Activated T-cell treated with anti-CD3 and anti-CD28 coated beads for 48 hours (primary cell): ENCODE data around the gene ATRN.

Experiments used
- DNase-seq: peaks from one replicate; pipeline ENCODE4 v3.0.0-alpha.2; 2020; ENCODE audit warnings: low read depth

ATRN gene

DNA sequence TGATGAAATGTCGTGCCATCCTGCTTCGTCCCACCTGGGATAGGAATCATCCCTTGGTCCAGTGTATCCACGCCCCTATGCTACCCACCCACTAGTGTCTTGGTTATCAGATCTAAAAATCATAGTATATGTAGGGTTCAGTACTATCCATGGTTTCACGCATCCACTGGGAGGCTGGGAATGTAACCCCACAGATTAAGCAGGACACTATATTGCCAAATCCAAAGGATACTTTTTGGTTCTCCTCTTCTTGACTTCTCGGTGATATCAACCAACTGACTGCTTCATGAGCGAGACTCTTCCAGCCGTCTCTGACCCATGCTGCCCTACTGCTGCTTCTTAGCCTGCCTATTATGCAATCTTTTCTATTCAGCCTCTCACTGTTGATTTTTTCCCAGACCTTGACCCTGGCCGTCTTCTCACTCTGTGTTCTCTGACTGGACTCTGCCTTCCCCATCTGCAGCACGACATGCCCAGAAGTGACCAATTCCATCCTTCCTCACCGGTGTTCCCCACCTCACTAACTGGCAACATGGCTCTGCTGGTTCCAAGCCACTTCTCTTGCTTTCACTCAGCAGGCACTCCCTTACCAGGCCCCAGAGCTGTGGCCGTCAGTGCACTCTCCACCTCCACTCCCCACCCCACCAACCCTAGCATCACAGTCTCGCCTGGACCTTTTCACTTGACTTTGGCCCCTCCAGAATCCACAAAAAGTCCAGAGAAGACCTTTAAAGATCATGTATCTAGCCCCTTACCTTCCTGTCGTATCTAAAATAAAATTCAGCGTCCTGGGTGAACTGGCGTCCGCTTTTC is 157.9 kb downstream of the ATRN start:
- no peak for DNase-seq

DNA sequence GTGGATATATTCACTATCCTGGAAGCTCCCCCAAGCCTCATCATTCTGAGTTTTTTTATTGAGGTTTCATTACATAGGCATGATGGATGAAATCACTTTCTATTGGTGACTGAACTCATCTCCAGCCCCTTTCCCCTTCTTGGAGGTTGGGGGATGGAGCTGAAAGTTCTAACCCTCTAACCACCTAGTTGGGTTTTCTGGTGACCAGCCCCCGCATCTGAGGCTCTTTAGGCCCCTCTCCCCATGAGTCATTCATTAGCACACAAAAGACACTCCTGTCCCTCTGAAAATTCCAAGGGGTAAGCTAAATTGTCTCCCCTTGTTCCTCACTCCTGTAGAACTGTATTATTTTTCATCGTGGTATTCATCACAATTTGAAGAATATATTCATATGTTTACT is 159.1 kb downstream of the ATRN start:
- DNase-seq = no peak

DNA sequence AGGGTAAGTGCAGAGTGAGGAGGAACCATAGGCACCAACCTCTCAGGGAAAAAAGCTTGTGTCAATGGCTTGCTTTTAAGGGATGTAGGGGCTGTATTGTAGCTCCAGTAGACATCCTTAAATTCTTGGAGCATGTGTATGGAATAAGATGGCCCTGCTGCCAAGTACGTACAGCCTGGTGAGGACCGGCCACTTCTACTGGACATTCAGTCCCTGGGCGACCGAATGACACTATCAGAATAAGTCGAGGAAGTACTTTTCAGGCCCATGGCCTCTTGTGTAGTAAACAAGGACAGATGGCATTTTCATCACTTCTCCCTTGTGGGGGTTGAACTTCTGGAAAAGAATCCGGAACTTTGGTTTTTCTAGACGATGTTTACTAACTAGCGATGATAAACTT is 159.6 kb downstream of the ATRN start:
- DNase-seq = no peak

DNA sequence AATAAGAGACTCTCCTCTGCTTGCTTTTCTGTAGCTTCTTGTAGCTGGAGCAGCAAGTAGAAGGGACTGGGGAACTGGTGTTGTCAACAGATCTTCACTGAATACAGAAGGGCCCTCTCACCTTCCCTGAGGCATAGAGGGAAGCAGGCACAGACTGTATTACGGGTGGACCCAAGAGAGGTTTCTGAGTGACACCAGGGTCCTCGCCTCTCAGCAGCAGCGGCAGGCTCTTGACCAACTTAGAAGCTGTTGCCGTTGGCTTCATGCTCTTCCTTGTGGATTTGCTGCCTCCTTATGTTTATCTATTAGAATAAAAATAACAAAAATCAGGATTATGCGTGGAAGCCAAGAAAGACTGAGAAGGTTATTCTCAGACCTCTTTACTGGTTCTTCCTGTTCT is 160.7 kb downstream of the ATRN start:
- no peak for DNase-seq

DNA sequence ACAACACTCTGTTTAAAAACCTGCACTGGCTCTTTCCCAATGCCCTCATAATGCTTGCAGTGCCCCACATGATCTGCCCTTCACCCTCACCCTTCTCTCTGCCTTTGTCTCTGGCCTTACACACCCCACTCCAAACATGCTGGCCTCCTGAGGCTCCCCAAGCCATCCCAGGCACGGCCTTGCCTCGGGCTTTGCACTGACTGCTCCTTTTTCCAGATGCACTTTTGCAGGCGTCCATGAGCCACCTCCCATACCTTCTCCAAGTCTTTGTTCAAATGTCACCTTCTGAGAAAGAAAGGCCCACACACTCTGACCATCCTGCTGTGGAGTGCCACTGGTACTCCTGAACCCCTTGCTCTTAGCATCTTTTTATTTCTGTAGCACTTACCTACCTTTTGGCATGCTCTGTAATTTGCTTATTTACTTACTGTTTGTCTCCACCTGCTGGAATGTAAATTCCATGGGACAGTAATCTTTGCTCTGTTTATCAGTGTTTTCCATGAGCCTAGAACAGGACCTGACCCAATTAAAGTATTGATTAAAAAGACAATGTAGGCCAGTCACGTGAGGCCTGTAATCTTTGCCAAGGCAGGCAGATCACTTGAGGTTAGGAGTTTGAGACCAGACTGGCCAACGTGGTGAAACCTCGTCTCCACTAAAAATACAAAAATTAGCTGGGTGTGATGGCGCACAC is 161.6 kb downstream of the ATRN start:
- no peak for DNase-seq

DNA sequence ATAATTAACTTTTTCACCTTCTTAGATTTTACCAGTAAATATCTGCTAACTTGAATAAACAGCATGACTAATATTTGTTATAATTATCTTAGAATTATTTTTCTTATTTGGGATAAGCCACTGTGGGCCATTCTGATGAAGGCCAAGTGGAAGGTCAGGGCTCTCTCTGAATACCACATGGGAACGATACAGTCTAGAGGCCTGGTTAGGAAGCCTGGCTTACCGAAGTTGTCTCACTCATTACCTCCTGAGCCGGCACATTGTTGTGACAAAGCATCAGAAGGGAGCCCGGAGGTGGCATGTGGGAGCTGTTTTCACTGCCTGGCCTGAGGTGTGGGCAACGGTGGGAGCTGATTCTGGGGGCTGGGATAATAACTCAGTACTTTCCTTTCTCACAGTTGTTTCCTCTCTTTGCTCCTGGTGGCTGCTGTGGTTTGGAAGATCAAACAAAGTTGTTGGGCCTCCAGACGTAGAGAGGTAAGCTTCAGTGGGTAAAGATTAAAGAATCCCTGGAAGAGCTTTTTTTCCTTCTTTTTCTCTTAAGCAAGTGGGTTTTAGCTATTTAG is 163.2 kb downstream of the ATRN start:
- DNase-seq = no peak

DNA sequence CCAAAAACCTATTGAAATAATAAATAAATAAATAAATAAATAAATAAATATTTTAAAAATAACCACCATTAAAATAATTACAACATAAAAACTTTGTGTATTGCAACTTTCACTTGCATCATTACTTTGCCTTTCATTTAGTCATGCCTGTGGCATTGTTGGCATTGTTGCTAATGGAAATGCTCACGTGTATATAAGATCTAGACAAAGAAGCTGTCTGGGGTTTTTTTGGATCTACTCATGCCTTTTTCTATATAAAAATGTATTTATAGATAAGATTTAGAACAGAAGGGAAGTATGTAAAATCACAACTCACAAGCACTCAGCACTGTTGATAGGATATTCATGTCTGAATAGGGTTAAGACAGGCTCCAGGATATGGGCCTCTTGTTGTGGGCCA is 164.5 kb downstream of the ATRN start:
- no peak for DNase-seq

DNA sequence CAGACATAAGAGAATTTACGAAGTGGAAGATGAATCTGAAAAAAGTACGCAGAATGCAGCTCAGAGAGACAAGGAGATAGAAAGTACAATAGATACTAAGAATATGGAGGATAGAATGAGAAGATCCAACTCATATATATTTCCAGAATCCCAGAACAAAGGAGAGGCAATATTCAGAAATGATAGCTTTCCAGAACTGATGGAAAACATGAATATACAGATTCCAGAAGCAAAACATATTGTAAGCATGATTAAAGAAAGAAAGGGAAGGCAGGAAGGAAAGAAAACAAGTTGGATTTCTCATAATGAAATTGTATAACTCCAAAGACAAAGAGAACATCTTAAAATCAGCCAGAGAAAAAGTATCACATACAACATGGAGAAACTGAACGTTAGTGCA is 169.4 kb downstream of the ATRN start:
- DNase-seq = no peak

DNA sequence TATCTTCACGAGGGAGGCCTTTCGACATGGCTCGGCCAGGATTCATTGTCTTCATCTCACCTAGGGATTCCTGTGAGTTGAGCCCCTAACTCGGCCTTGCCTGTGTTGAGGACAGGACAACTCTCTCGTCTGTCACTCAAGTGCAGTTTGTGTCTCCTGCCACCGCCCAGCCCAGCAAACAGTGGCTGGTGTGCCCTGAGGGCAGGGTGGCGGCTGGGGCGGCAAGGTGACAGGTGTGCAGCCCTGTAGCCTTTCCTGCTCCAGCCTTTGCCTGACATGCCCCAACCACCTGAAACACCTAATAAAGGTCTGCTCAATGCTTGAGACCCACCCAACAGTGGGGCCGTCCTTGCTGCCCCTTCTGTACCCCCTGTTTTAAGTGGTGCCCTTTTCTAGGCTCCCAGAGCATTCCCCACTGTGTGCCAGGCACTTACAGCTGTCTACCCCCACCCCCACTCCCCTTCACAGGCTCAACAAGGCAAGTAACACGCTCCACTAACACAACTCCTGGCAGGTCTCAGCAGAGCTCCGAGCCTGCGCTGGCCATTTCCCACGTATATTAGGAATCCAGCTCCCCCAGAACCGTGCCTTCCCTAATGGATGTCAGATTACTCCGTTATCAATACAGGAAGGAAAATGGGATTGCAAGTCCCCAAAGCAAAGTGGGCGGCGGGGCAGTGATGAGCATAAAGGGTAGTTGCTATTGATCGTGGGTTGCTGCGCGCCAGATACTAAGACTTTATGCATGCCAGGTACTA is 174.7 kb downstream of the ATRN start:
- no peak for DNase-seq

DNA sequence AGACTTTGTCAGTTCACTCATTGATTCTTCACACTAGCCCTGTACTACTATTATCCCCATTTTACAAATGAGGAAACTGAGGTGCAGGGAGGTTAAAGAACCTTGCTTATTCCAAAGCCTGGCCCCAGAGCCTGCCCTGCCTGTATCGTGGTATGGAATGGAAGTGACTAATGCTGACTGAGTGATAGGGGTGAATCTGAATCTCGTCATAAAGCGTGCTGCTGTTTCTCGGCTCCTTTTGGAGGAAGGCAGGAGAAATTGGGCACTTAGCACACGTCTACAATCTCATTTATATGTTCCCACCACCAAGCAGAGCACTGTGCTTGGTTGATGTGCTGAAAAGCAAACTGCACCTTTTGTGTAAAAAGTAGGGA is 175.2 kb downstream of the ATRN start:
- no peak for DNase-seq

DNA sequence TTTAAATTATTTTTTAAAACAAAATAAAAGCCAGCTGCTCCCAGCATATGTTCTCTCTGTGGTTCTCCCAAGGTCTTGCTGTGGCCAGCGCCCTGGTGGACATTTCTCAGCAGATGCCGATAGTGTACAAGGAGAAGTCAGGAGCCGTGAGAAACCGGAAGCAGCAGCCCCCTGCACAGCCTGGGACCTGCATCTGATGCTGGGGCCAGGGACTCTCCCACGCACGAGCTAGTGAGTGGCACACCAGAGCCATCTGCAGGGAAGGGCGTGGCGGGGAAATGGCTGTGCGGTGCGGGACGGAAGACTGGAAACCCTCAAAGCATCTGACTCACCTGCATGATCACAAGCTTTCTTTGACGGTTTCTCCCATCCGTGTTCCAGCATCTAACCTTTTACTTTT is 175.8 kb downstream of the ATRN start:
- DNase-seq = no peak

DNA sequence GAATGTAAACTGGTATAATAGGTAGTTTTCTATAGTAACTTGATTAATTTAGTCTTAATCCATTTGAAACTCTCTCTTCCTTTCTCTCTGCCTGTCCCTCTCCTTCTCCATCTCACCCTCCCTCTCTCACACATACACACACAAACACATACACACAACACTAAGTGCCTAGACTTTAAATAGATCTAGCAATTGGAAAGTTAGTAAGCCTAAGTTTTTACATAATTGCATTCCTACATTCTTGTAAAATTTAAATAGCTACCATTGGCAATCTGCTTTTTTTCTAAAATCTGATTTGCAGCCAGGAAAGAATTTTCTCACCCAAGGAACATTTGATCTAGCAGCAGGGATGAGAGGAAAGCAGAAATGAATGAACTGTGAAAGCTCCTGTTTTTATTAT is 176.7 kb downstream of the ATRN start:
- no peak for DNase-seq

DNA sequence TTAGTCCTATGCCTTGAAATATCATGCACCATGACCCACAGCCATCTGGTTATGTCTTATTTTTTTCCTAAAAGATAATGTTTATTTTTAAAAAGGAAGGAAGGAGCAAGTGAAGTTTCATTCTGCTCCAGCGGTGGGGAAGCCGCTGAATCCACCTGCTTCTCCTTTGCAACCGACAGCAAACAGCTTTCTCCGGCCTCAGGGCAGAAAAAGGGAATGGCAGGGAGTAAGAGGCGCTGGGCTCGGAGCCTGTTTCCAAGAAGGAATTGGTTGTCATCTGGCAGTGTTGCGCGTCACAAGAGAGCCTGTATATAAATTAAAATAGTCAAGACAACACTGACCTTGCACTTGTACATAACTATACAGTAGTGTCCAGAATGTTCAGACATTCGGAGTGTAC is 178.1 kb downstream of the ATRN start:
- no peak for DNase-seq

DNA sequence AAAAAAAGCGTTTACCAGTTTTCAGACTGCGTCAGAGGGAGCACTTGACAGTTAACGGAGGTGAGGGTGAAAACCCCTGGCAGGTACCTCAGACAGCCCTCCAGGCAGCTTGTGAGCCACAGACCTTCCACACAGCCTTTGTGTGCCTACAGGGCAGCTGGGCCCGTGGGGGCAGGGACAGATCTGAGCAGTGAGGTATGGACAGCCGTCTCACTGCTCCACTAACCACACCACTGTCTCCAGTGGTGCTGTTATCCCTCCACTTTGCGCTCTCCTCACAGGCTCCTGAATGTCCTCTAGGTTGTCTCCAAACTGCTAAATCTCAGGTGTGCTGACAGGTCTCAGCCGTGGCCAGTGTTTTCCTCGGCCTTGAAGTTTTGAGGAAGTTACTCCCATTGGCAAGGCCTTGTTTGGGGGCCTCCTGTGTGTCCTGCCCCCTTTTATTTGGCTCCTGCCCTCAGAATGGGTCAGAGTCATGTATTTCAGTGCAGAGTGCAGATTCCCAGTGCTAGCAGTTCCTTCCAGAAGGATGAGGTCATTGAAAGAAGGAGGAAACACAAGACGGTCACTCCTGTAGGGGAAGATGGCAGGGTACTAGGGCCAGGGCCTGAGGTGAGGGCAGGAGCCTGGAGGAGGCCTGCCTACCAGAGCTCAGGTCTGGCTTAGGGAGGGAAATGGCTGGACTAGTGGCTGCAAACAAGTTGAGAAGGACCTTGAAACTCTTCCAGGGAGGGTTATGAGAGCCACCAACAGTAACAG is 180.6 kb downstream of the ATRN start:
- no peak for DNase-seq

DNA sequence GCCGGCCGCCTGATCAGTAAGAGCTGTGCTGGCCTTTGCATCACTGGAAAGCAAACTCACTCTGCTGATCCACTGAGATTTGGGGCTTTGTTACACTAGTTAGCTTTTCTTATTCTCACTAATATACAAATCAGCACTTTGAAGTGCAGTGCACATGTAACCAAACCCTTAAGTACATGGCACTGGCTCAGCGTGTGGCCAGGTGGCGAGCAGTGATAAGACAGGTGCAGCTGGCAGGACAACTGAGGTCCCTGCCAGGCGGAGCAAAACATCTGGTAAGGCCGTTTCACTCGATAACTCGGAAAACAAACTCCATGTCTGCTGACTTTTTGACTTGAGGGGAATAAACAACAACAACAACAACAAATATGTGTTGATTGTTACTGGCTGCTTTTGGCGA is 181.4 kb downstream of the ATRN start:
- no peak for DNase-seq

DNA sequence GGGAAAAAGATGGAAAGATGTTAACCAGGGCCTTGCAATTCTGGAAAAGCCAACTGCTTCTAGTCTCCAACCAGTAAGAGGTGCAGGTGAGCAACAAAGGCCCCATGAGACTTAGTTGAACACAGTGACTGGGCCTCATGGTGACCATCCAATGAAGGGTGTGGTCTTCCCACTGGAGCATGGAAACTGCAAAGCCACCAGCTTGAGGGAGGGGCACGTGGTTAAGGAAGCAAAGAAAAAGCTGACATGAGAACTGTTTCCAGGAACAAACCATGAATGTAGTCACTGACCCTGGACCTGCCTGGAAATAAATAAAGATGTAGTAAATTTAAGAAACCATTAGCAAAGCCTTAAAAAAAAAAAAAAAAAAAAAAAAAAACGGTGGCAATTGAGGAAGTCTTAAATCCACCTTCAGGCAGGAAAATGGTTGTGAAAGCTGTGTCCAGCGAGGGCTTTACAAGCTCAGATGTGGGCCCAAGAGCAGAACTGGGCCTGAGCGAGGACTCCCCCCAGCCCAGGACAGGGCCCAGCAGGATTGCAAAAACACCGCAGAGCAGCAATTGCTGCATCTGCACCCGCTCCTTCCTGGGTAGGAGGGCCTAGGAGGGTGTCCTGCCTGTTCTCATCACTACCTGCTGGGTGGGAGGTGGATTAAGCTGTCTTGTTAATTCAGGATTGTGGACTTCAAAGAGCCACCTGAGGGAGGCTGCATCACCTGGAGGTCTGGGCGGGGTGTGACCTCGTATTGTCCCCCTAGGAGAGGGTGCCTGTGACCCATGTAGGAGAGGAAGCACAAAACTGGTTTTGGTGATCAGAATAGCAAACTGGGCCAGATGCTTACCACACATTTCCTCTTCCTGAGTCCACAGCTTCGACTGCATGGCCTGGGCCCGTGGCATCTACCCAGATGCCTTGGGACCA is 182.1 kb downstream of the ATRN start:
- DNase-seq = no peak

DNA sequence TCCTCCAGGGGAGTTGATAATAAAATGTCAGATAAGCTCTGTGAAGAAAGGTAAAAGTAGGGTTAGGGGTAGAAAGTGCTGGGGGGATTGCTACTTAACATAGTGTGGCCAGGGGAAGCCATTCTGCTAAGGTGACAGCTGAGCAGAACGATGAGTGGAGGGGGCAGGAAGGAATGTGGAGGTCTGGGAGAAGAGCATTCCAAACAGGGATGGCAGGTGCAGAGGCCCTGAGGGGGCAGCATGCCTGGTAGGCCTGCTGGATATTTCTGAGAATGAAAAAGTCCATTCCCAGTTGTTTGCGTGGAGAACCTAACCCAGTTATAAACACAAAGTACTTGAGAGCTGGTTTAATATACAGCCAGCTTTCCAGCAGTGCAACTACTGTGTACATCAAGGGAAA is 183.1 kb downstream of the ATRN start:
- DNase-seq = no peak

DNA sequence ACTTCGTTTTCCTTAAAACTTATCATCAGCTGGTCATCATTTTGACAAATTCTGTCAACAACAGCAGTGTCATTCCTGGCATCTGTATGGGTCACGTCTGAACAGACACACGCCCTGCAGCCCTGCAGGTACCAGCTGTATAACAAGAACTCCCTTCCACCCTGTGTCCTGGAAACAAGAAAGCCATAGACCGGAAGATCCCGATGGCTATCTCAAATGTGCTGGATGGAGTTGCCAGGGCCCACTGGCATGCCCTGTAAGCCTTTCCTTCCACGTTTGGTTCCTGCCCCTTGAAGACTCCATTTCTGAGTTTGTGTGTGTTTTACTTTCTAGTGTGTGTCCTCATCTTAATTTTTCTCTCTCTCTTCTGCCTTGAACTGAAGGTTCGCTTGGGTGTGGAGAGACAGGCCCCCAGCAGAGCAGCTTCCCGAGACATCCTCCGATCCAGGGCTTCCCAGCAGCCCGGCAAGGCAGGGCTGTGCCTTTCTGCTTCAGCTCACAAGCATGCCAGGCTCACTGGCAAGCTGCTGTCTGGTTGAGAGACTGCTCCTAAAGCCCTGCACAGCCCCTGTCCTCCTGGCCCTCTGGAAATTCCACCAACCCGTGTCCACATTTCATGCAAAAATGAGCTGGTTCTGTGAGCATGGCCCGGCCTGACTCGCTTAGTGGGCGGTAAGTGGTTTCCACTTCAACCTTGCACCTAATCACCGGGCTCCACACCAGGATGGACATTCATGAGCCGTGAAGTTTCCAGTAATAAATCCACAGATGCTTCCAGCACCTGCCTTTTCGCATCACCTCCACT is 183.7 kb downstream of the ATRN start:
- DNase-seq = no peak

DNA sequence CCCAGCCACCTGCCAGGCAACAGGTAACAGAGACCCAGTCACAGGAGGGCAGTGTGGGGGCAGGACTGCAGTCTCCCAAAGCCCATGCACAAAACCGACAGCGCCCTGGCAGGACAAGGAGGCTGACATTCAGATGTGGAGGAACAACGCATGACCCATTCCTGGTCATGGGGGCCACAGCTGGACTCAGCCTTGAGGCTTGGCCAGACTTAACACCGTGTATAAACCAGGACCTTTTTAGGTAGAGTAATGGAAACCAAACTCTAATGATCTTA is 184.2 kb downstream of the ATRN start:
- no peak for DNase-seq

DNA sequence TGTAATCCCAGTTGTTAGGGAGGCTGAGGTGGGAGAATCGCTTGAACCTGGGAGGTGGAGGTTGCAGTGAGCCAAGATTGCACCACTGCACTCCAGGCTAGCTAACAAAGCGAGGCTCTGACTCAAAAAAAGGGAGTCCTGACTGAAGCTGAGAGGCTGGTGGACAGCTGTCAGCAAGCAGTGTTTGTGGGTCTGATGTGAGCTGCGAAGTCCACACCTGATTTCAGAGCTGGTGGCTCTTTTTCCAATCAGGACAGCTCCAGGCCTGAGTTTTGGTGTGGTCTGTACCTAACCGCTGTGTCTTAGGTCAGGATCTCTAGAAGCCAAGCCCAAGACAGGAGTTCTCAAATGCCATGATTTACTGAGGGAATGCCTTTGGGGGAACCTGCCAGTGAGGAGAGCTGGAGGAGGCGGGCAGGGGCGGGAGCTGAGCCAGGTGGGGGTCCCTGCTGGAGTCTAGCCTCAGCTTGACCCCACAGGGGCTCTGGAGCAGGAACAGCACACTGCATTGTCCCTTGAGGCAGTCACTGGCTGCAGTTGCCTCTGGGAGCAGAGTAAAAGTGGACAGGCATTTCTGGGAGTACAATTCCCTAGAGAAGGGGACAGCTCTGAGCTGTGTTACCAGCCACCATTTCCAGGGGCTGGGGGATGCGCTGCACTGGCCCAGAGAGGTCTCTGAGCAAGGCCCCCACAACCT is 187.3 kb downstream of the ATRN start:
- no peak for DNase-seq
